Fibroblast of villous mesenchyme (primary cell): ENCODE measurements around the gene NHSL2. TPM values are rescaled to one million over a fixed set of nuclear protein-coding genes. Genes with fewer than 3 reads are reported as not detected.
A peak's percentile ranks its signal among the peaks of the same experiment; 100 is the strongest.

Experiments
- DNase-seq: peaks from one replicate; pipeline ENCODE4 v3.0.0-alpha.2; 2010; ENCODE audit warnings: low read depth
- H3K4me3 ChIP-seq: 2 replicates; pipeline ENCODE4 v1.5.1; 2011; ENCODE audit warnings: low read depth, mild to moderate bottlenecking, low read length
- CTCF ChIP-seq: IDR thresholded peaks from 2 replicates; pipeline ENCODE4 v1.5.1; 2012; ENCODE audit warnings: low read depth, mild to moderate bottlenecking, low read length; ENCODE audit not compliant: insufficient read depth
- total RNA-seq: library from RNA; depleted of rRNA; stranded (reverse); fragments of >200 nt; gene quantifications from 2 replicates; pipeline ENCODE4 v1.2.3, GENCODE V29; 2012

The NHSL2 gene
- total RNA-seq, 1 donor = 9.9 TPM

- H3K4me3 ChIP-seq = no peak overlapping the region
- no peak for TF ChIP-seq CTCF
- DNase-seq = no peak
These were observed 91.3 kb downstream of the NHSL2 start for GRCh38 chrX:72001906-72002305.

GRCh38 chrX:72002875-72003274 lies 92.2 kb downstream of the NHSL2 start:
- peak; percentile 18 for DNase-seq
- H3K4me3 ChIP-seq = no peak overlapping the region
- no peak for TF ChIP-seq CTCF

GRCh38 chrX:72003811-72004750 lies 93.4 kb downstream of the NHSL2 start:
- TF ChIP-seq CTCF = no peak
- no peak overlapping the region for H3K4me3 ChIP-seq
- DNase-seq = peak; percentile 17

- no peak overlapping the region for H3K4me3 ChIP-seq
- DNase-seq = no peak
- no peak for TF ChIP-seq CTCF
These were observed 94.4 kb downstream of the NHSL2 start for GRCh38 chrX:72005046-72005445.

GRCh38 chrX:72006461-72006860 lies 95.8 kb downstream of the NHSL2 start:
- no peak for TF ChIP-seq CTCF
- no peak for DNase-seq
- no peak overlapping the region for H3K4me3 ChIP-seq

- DNase-seq = no peak
- H3K4me3 ChIP-seq = no peak overlapping the region
- no peak for TF ChIP-seq CTCF
These were observed 99.1 kb downstream of the NHSL2 start for GRCh38 chrX:72009731-72010130.
